Gastroesophageal sphincter (tissue), 3 donors: ENCODE results near the gene GNB1.

Experiments used
- CTCF ChIP-seq, 4 experiments: fragments of 200-600 bp in 2 of 4; fragments of 450-650 bp in 2 of 4; sonication (generic) in 1 of 4; IDR thresholded peaks; one replicate each; pipeline ENCODE4 v1.5.1; 2017 to 2019; ENCODE audit warnings: antibody characterized with exemption in 4 of 4, mild to moderate bottlenecking in 2 of 4, moderate library complexity in 2 of 4
- POLR2A ChIP-seq, 2 donors: fragments of 450-650 bp; IDR thresholded peaks; one replicate each; pipeline ENCODE4 v1.6.1; 2017; ENCODE audit warnings: antibody characterized with exemption in 2 of 2, mild to moderate bottlenecking in 2 of 2, moderate library complexity in 1 of 2
- POLR2AphosphoS5 ChIP-seq: sonication (generic); formaldehyde crosslinking; IDR thresholded peaks from one replicate; pipeline ENCODE4 v1.6.1; 2017; ENCODE audit warnings: antibody characterized with exemption

- TF ChIP-seq CTCF (IDR thresholded peaks at IDR 0.05) (no peak), POLR2AphosphoS5 (no peak), POLR2A (IDR thresholded peaks at IDR 0.05) (no peak)
Observed at GRCh38 chr1:1819762-1820161, 71.1 kb downstream of the GNB1 start.
